Thyroid gland (tissue), 4 donors: ENCODE data around the gene STX16.
A peak's percentile ranks its signal among the peaks of the same experiment; 100 is the strongest.

Experiments used
- CTCF ChIP-seq, 6 experiments: fragments of 200-600 bp in 3 of 6; fragments of 450-650 bp in 3 of 6; sonication (generic) in 3 of 6; IDR thresholded peaks; one replicate each; pipeline ENCODE4 v1.5.1; 2016 to 2019; ENCODE audit warnings: antibody characterized with exemption in 6 of 6, mild to moderate bottlenecking in 2 of 6, inconsistent platforms in 1 of 6, moderate library complexity in 1 of 6
- POLR2A ChIP-seq, 2 donors: fragments of 450-650 bp; IDR thresholded peaks; one replicate each; pipeline ENCODE4 v1.6.1; 2017; ENCODE audit warnings: antibody characterized with exemption in 2 of 2, mild to moderate bottlenecking in 2 of 2, moderate library complexity in 1 of 2

DNA sequence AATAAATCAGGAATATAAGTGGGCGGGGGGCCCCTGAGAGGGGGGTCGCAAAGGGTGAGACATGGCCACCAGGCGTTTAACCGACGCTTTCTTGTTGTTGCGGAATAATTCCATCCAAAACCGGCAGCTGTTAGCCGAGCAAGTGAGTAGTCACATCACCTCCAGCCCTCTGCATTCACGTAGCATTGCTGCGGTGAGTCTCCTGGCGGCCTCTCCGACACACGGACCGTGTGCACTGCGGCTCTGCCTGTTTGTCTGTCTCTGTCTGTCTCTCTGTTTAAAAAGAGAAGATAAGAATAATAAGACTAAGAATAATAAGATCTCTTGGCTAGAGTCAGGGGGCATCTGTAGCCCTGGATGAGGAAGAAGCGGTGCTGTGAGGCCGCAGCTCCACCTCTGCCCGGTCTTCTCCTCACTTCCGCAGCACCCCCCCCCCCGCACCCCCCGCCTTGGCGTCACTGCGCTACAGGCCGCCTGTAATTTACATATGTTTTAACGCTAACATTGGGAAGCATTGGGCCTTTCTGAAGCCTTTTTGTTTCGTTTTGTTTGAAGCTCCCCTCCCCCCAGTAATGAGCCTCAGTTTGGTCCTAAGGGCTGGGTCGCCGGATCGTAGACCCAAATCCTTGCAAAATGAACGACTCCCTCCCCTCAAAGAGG, 993 bp downstream of the STX16 start:
- TF ChIP-seq CTCF (IDR thresholded peaks at IDR 0.05) (no peak), POLR2A (IDR thresholded peaks at IDR 0.05) (peak in 1 of 2 donors; percentile 47)
